ENCODE measurements around the gene R3HDM2.

The R3HDM2 gene

DNA sequence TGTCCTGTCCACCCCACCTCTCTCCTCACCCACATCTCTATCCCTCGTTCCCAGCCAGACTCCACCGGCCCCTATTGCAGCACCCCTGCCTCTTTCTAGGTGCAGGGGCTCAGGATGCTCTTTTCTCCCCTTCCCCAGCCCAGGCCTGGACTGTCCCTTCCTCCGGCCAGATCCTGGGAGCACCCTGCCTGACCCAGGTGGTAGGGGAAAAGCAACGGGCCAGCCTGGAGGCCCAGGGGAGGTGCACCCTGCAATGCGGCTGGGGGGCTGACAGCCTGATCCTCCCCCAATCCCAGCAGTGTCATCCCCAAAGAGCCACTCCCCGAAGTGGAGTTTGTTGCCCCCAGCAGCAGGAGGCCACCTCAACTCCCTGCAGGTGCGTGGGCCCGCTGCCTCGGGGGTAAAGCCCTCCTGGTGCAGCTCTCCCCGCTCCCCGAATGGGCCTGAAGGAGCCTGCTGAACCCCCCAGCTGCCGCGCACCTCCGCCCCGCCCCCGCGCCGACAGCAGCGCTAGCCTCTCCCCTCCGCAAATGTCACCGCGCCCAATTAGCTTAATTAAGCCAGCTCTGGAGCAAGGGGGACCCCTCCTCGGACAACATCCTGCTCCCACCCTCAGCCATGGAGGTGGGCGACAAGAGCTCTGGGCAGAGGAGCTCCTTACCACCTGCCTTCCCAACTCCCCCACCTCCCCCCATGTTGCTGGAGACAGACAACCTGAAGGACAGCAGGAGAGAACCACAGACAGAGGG, 209.5 kb downstream of the R3HDM2 start:
- Histone ChIP-seq H4K8ac (ENCODE audit: low read depth, low read length) (no peak overlapping the region), H3K27ac (replicated peaks; ENCODE audit: low read length) (no peak overlapping the region)

DNA sequence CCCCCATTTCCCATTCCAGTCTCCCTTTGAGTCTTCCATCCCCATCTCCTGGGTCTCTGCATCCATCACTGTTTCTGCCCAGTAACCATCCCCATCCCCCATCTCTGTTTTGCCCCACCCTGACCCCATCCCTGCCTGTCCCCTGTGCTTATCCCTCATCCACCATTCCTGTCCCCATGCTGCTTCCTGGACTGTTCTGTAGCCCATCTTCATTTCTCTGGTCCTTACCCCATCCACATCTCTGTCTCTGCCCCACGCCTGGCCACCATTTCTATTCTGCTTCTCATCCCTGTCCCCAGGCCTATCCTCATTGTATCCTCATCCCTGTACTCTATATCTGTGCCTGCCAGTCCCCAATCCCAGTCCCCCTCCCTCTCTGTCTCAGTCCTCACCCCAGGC, 210.1 kb downstream of the R3HDM2 start:
- no peak overlapping the region for H3K18ac ChIP-seq (ENCODE audit: low read length)
- H3K27me3 ChIP-seq (ENCODE audit: control insufficient read depth in 3 of 3, insufficient read depth in 3 of 3, low read depth in 1 of 3, low read length in 3 of 3), result peaks cover 61 to 99% (median 96%) of the 10 kb centered on the region in 3 experiments
- H3K23ac ChIP-seq (ENCODE audit: low read depth, low read length, poor library complexity), result peak overlapping the region; percentile 16
- no peaks in the 10 kb centered on the region for H3K36me3 ChIP-seq (replicated peaks in 1 of 2; ENCODE audit: control insufficient read depth in 2 of 2, insufficient read depth in 2 of 2, low read length in 2 of 2)
- H2AFZ ChIP-seq (ENCODE audit: low read length), result no peak overlapping the region
- no peak overlapping the region for H3K9ac ChIP-seq (ENCODE audit: low read depth, low read length, poor library complexity)
- peak overlapping the region; percentile 45 for H2BK15ac ChIP-seq (ENCODE audit: low read length)
- peaks cover 24 to 26% of the 10 kb centered on the region in 2 donors for H3K4me1 ChIP-seq (ENCODE audit: control insufficient read depth in 2 of 2, insufficient read depth in 1 of 2, low read depth in 1 of 2, low read length in 2 of 2)
- no peak overlapping the region for H2BK5ac ChIP-seq (ENCODE audit: low read length)
- H3K4ac ChIP-seq (ENCODE audit: low read length), result no peak overlapping the region
- no peak overlapping the region for H3K14ac ChIP-seq (ENCODE audit: low read length)
- H3K4me2 ChIP-seq (ENCODE audit: insufficient read depth, low read length, poor library complexity, severe bottlenecking), result no peak overlapping the region
- H2AK5ac ChIP-seq (ENCODE audit: low read depth, low read length), result peak overlapping the region; percentile 81
- H3K27ac ChIP-seq (replicated peaks; ENCODE audit: low read length), result no peak overlapping the region
- no peak for DNase-seq (ENCODE audit: low spot score)
- no peak overlapping the region for H2BK12ac ChIP-seq (ENCODE audit: low read length)
- H3K4me3 ChIP-seq (ENCODE audit: low read length in 2 of 2), result no peak overlapping the region
- peaks cover 0 to 4% of the 10 kb centered on the region in 2 donors for H3K9me3 ChIP-seq (replicated peaks in 1 of 2; ENCODE audit: control insufficient read depth in 2 of 2, insufficient read depth in 1 of 2, low read depth in 1 of 2, low read length in 2 of 2)
- H4K8ac ChIP-seq (ENCODE audit: low read depth, low read length), result no peak overlapping the region
- H3K79me1 ChIP-seq (ENCODE audit: low read depth, low read length), result no peaks in the 10 kb centered on the region
- WGBS, 2 donors (ENCODE audit: extremely low coverage in 2 of 2, insufficient read length in 2 of 2, insufficient replicate concordance in 1 of 2), result no CpG with 5 or more reads among the region's 1 CpG
- H4K91ac ChIP-seq (ENCODE audit: low read depth, low read length, poor library complexity), result no peak overlapping the region
- H2BK120ac ChIP-seq (ENCODE audit: low read depth, low read length), result no peak overlapping the region

More for the DNA sequence above, 209.5 kb downstream of the R3HDM2 start:
- Histone ChIP-seq H2BK15ac (ENCODE audit: low read length) (peak overlapping the region; percentile 45), H3K9me3 (replicated peaks in 1 of 2; ENCODE audit: control insufficient read depth in 2 of 2, insufficient read depth in 1 of 2, low read depth in 1 of 2, low read length in 2 of 2) (peaks cover 0 to 4% of the 10 kb centered on the region in 2 donors), H3K79me1 (ENCODE audit: low read depth, low read length) (no peaks in the 10 kb centered on the region), H3K4me2 (ENCODE audit: insufficient read depth, low read length, poor library complexity, severe bottlenecking) (no peak overlapping the region), H2BK120ac (ENCODE audit: low read depth, low read length) (no peak overlapping the region), H3K27me3 (ENCODE audit: control insufficient read depth in 3 of 3, insufficient read depth in 3 of 3, low read depth in 1 of 3, low read length in 3 of 3) (peaks cover 58 to 99% (median 96%) of the 10 kb centered on the region in 3 experiments), H3K14ac (ENCODE audit: low read length) (no peak overlapping the region), H3K23ac (ENCODE audit: low read depth, low read length, poor library complexity) (no peak overlapping the region), H3K36me3 (replicated peaks in 1 of 2; ENCODE audit: control insufficient read depth in 2 of 2, insufficient read depth in 2 of 2, low read length in 2 of 2) (no peaks in the 10 kb centered on the region), H3K9ac (ENCODE audit: low read depth, low read length, poor library complexity) (no peak overlapping the region), H2BK5ac (ENCODE audit: low read length) (no peak overlapping the region), H3K4ac (ENCODE audit: low read length) (no peak overlapping the region), H2AK5ac (ENCODE audit: low read depth, low read length) (peak overlapping the region; percentile 81), H2BK12ac (ENCODE audit: low read length) (no peak overlapping the region), H3K18ac (ENCODE audit: low read length) (peak overlapping the region; percentile 4), H4K91ac (ENCODE audit: low read depth, low read length, poor library complexity) (no peak overlapping the region), H3K4me1 (ENCODE audit: control insufficient read depth in 2 of 2, insufficient read depth in 1 of 2, low read depth in 1 of 2, low read length in 2 of 2) (peaks cover 21 to 27% of the 10 kb centered on the region in 2 donors), H2AFZ (ENCODE audit: low read length) (no peak overlapping the region), H3K4me3 (ENCODE audit: low read length in 2 of 2) (no peak overlapping the region)
- no peak for DNase-seq (ENCODE audit: low spot score)
- no CpG with 5 or more reads among the region's 24 CpGs for WGBS, 2 donors (ENCODE audit: extremely low coverage in 2 of 2, insufficient read length in 2 of 2, insufficient replicate concordance in 1 of 2)

GRCh38 chr12:57219993-57220754, 210.7 kb downstream of the R3HDM2 start:
- Histone ChIP-seq H3K4me3 (ENCODE audit: low read length in 2 of 2) (no peak overlapping the region), H3K14ac (ENCODE audit: low read length) (no peak overlapping the region), H3K4ac (ENCODE audit: low read length) (no peak overlapping the region), H3K9me3 (replicated peaks in 1 of 2; ENCODE audit: control insufficient read depth in 2 of 2, insufficient read depth in 1 of 2, low read depth in 1 of 2, low read length in 2 of 2) (peaks cover 0 to 4% of the 10 kb centered on the region in 2 donors), H2BK15ac (ENCODE audit: low read length) (no peak overlapping the region), H3K23ac (ENCODE audit: low read depth, low read length, poor library complexity) (peak overlapping the region; percentile 16), H4K91ac (ENCODE audit: low read depth, low read length, poor library complexity) (no peak overlapping the region), H4K8ac (ENCODE audit: low read depth, low read length) (no peak overlapping the region), H2BK120ac (ENCODE audit: low read depth, low read length) (no peak overlapping the region), H3K4me2 (ENCODE audit: insufficient read depth, low read length, poor library complexity, severe bottlenecking) (no peak overlapping the region), H3K18ac (ENCODE audit: low read length) (no peak overlapping the region), H3K36me3 (replicated peaks in 1 of 2; ENCODE audit: control insufficient read depth in 2 of 2, insufficient read depth in 2 of 2, low read length in 2 of 2) (no peaks in the 10 kb centered on the region), H3K9ac (ENCODE audit: low read depth, low read length, poor library complexity) (peak overlapping the region; percentile 93), H3K79me1 (ENCODE audit: low read depth, low read length) (no peaks in the 10 kb centered on the region), H3K27me3 (ENCODE audit: control insufficient read depth in 3 of 3, insufficient read depth in 3 of 3, low read depth in 1 of 3, low read length in 3 of 3) (peaks cover 61 to 99% (median 96%) of the 10 kb centered on the region in 3 experiments), H2AK5ac (ENCODE audit: low read depth, low read length) (peak overlapping the region; percentile 81), H2AFZ (ENCODE audit: low read length) (no peak overlapping the region), H3K4me1 (ENCODE audit: control insufficient read depth in 2 of 2, insufficient read depth in 1 of 2, low read depth in 1 of 2, low read length in 2 of 2) (peaks cover 26 to 29% of the 10 kb centered on the region in 2 donors), H3K27ac (replicated peaks; ENCODE audit: low read length) (no peak overlapping the region), H2BK5ac (ENCODE audit: low read length) (no peak overlapping the region), H2BK12ac (ENCODE audit: low read length) (no peak overlapping the region)
- no peak for DNase-seq (ENCODE audit: low spot score)
- no CpG with 5 or more reads among the region's 38 CpGs for WGBS, 2 donors (ENCODE audit: extremely low coverage in 2 of 2, insufficient read length in 2 of 2, insufficient replicate concordance in 1 of 2)
